WTC11 (cell line): ENCODE results near the gene CTNND2.

Experiments used
- ZNF396 ChIP-seq: fragments of 250-450 bp; sonication (Bioruptor Pico); IDR thresholded peaks from 2 replicates; pipeline ENCODE4 v1.8.0; 2021; ENCODE audit warnings: mild to moderate bottlenecking, moderate library complexity, borderline replicate concordance
- TF ChIP-seq, protein P1 (sequence below): fragments of 200-600 bp; IDR thresholded peaks from 2 replicates; pipeline ENCODE4 v1.8.0; 2022; ENCODE audit warnings: antibody characterized with exemption

DNA sequence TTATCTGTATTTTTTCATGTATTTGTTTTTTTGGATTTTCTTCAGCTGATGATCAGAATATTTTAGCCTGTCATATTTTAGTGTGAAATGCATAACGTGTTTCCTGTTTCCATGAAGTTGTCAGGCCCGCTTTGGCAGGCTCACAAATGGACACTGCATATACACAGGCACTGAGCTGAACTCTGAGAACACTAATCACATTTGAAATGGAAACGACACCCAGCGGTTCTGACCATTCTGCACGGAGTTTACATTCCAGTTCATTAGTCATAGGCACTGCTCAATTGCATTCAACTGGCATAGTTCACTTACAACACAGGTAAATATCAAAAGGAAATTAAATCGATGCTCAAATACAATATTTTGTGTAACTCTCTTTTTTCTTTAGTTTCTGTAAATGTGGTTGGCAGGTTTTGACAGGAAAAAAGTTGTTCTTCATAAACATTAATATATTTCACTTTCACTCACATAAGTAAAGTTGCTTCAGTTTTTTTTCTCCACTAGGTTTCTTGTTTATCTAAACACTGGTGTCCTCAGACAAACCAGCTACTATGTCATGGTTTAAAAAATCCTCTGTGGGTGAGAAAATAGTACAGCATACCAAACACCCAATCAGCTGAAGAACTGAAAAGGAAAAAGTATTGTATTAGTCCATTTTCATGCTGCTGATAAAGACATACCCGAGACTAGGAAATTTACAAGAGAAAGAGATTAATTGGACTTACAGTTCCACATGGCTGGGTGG is 584.2 kb downstream of the CTNND2 start:
- TF ChIP-seq, protein P1, sequence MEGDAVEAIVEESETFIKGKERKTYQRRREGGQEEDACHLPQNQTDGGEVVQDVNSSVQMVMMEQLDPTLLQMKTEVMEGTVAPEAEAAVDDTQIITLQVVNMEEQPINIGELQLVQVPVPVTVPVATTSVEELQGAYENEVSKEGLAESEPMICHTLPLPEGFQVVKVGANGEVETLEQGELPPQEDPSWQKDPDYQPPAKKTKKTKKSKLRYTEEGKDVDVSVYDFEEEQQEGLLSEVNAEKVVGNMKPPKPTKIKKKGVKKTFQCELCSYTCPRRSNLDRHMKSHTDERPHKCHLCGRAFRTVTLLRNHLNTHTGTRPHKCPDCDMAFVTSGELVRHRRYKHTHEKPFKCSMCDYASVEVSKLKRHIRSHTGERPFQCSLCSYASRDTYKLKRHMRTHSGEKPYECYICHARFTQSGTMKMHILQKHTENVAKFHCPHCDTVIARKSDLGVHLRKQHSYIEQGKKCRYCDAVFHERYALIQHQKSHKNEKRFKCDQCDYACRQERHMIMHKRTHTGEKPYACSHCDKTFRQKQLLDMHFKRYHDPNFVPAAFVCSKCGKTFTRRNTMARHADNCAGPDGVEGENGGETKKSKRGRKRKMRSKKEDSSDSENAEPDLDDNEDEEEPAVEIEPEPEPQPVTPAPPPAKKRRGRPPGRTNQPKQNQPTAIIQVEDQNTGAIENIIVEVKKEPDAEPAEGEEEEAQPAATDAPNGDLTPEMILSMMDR, result no peak
- no peak for TF ChIP-seq ZNF396 (CRISPR knock-in tag)
